GM12872 (cell line): ENCODE data around the gene CKB.

Experiments
- TF ChIP-seq, protein P1 (sequence below): IDR thresholded peaks from 3 replicates; pipeline ENCODE4 v1.5.1; 2011; ENCODE audit warnings: low read depth, mild to moderate bottlenecking, low read length, moderate library complexity; ENCODE audit not compliant: insufficient read depth

The CKB gene

DNA sequence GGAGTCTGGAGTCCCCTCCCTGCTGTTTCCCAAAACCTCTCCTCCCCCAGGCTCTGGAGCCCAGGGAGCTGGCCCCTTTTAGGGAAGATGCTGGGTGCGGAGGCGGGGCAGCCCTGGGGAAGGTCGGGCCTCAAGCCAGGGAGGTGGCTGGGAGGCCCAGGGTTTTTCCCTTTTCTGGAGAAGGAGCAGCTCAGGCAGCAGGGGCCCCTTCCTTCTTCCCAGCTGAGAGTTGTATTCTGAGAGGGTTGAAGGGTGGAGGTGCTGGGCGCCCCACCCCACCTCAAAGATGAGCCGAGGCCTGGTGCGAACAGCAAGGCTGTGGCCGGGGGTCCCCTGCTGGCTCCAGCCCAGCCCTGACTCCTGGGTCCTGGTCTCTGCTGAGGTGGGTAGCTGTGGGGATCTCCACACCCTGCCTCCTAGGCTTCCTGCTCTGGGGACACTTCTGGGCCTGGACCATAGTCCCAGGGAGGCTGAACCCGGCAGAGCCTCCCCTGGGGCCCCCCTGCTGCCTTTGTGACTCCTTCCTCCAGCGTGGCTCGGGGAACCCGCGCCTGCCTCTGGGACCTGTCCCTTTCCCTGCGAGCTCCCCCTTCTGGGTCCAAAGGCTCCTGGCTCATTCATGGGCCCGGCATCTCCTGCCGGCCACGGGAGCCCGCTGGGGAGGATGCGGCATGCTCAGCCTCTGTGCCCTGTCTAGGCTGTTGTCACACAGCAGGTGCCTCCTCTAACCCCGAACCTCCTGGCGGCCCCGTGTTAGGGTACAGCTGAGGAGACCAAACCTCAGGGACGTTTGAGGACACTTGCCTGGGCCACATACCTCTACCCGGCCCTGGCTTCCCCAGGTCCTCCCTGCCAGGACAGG is 10.7 kb upstream of the CKB start:
- TF ChIP-seq, protein P1, sequence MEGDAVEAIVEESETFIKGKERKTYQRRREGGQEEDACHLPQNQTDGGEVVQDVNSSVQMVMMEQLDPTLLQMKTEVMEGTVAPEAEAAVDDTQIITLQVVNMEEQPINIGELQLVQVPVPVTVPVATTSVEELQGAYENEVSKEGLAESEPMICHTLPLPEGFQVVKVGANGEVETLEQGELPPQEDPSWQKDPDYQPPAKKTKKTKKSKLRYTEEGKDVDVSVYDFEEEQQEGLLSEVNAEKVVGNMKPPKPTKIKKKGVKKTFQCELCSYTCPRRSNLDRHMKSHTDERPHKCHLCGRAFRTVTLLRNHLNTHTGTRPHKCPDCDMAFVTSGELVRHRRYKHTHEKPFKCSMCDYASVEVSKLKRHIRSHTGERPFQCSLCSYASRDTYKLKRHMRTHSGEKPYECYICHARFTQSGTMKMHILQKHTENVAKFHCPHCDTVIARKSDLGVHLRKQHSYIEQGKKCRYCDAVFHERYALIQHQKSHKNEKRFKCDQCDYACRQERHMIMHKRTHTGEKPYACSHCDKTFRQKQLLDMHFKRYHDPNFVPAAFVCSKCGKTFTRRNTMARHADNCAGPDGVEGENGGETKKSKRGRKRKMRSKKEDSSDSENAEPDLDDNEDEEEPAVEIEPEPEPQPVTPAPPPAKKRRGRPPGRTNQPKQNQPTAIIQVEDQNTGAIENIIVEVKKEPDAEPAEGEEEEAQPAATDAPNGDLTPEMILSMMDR: no peak

DNA sequence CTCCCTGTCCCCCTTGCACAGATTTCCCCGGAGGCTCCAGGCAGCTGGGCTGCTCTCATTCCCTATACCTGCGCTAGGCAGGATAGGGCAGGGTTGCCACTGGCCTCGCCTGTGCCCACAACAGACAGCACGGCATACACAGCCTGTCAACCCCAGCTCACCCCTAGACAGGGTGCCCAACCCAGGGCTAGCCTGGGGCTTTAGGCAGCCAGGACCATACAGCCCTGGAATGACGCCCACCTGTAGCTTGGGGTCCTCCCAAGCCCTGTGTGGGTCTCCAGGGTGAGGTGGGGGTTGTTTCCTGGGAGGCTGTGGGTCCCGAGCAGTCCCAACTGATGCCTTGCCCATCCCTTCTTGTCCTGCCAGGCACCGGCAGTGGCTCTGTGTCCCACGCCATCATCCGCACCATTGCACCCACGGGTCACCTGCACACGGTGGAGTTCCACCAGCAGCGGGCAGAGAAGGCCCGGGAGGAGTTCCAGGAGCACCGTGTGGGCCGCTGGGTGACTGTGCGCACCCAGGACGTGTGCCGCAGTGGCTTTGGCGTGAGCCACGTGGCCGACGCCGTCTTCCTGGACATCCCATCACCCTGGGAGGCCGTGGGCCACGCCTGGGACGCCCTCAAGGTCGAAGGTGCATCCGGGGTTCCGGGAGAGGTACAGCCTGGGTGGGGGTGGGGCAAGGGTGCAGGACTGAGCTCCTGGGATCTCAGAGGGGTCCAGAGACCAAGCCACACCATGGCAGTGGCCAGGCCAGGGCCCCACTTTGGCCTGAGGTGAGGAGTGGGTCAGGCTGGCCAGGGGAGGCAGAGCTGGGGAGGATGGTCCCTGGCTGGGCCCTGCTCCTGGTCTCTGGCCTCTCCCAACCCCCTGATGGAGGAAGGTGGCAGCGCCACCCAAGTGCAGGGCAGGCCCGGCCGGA is 9.8 kb upstream of the CKB start:
- TF ChIP-seq, protein P1: no peak

DNA sequence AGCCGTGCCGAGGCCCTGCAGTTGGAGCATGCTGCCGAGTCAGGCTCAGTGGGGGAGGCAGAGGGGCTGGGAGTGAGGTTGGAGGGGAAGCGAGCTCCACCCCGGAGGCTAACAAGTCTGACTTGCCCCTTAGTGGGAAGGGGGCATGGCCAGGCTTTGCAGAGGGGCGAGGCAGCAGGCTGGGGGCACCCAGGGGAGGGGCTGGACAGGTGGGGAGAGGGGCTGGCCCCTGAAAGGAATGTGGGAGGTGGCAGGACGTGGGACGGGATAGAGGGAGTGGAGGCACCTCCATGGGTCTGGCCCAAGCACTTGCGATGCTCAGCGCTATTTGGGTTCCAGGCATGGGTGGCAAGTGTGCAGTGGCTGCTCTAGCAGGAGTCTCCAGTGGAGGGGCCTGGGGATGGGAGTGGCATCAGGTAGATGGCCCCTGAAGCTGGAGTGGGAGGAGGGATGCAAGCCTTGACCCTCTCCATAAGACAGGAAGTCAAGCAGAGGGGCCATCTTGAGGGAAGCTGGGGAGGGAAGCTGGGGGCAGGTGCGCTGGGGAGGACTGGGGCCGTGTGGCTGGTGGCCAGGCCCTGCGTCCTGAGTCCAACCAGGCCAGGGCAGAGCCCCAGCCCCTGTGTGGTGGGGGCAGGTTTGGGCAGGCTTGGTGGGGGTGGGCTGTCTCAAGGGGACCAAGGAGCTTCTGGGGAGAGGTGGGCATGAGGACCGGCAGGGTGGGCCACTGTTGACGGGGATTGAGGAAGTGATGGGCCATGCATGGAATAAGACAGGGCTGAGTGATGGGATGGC is 9.0 kb upstream of the CKB start:
- TF ChIP-seq, protein P1: no peak

DNA sequence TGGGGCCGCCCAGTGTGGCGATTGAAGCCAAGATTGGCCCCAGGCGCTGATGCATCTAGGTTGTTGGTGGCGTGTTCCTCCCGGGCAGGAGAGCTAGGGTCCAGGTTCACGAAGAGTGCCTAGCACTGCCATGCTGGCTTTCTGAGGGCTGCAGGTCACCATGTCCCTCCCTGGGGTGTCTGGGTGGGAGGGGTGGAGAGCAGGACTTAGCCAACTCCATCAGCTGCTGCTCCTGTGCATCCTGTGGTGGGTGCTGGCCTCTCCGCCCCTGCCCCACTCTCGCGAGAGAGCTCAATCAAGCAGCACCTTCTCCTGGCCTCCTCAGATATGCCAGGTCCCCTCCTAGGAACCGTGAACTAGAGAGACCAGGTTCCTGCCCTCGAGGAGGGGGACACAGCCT is 8.2 kb upstream of the CKB start:
- TF ChIP-seq, protein P1: no peak

DNA sequence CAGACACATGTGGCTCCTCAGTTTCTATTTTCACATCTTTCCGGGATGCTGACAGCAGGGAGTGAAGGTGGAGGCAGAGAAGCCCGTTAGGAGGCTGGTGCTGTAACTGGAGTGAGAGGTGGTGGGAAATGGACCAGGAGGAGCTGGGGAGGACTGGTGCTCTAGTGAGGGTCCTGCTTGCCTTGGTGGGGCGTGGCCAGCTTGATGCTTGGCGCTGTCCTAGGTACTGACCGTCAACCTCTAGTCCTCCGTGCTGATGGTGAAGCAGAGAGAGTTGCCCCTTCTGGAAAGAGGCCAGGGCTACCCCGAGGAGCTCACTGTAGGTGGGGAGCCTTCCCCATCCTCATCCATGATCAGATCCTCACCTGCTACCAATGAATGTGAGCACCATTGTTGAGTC is 7.8 kb upstream of the CKB start:
- TF ChIP-seq, protein P1: no peak

DNA sequence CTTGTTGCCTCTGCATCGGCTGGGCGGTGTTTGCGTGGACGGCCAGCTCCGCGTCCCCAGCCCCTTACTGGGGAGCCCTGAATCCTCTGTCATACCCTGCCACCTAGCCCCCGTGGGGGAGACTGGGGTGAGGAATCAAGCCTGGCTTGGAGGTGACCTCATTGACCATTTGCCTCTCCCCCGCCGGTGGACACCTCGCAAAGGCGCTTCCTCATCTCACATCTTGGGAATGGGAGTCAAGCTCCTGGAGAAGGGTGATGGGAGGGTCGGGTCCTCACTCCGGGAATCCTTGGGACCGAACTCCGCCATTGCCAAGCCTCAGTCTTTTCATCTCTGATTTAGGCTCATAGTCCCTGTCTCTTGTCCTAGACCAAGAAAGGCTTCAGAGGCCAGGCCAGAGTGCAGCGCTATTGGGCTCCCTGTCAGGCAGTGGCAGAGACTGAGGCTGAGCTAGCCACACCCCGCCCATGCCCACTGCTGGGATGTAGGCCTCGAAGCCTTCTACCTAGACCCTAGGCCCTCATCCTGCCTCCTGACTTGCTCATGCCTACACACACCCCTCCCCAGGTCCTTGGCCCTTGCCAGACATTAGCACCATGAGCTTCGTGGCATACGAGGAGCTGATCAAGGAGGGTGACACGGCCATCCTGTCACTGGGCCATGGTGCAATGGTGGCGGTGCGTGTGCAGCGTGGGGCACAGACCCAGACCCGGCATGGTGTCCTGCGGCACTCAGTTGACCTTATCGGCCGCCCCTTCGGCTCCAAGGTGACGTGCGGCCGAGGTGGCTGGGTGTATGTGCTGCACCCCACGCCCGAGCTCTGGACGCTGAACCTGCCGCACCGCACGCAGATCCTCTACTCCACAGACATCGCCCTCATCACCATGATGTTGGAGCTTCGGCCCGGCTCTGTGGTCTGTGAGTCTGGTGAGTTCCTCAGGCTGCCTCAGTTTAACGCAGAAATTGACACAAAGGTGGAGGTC is 7.0 kb upstream of the CKB start:
- TF ChIP-seq, protein P1: no peak
